Fibroblast of villous mesenchyme (primary cell): Measurements from ENCODE around the gene CA12. TPM values are rescaled to one million over a fixed set of nuclear protein-coding genes. Genes with fewer than 3 reads are reported as not detected.
A peak's percentile ranks its signal among the peaks of the same experiment; 100 is the strongest.

ENCODE experiments used
- DNase-seq: peaks from one replicate; pipeline ENCODE4 v3.0.0-alpha.2; 2010; ENCODE audit warnings: low read depth
- H3K4me3 ChIP-seq: 2 replicates; pipeline ENCODE4 v1.5.1; 2011; ENCODE audit warnings: low read depth, mild to moderate bottlenecking, low read length
- CTCF ChIP-seq: IDR thresholded peaks from 2 replicates; pipeline ENCODE4 v1.5.1; 2012; ENCODE audit warnings: low read depth, mild to moderate bottlenecking, low read length; ENCODE audit not compliant: insufficient read depth
- total RNA-seq: library from RNA; depleted of rRNA; stranded (reverse); fragments of >200 nt; gene quantifications from 2 replicates; pipeline ENCODE4 v1.2.3, GENCODE V29; 2012

Gene CA12
- total RNA-seq, 1 donor: 15.1 TPM

GRCh38 chr15:63371297-63371918, 10.2 kb downstream of the CA12 start:
- DNase-seq: peak; percentile 62
- H3K4me3 ChIP-seq: no peak overlapping the region
- TF ChIP-seq CTCF: no peak

GRCh38 chr15:63370764-63371163, 10.9 kb downstream of the CA12 start:
- no peak for DNase-seq

GRCh38 chr15:63369781-63370180, 11.9 kb downstream of the CA12 start:
- TF ChIP-seq CTCF: no peak
- DNase-seq: no peak
- H3K4me3 ChIP-seq: no peak overlapping the region

More at GRCh38 chr15:63370764-63371163, 10.9 kb downstream of the CA12 start:
- no peak overlapping the region for H3K4me3 ChIP-seq
- TF ChIP-seq CTCF: no peak

- TF ChIP-seq CTCF: no peak
- no peak for DNase-seq
- H3K4me3 ChIP-seq: no peak overlapping the region
Measured at GRCh38 chr15:63369296-63369695, 12.3 kb downstream of the CA12 start.

- H3K4me3 ChIP-seq: no peak overlapping the region
- DNase-seq: no peak
- no peak for TF ChIP-seq CTCF
Measured at GRCh38 chr15:63368503-63368902, 13.1 kb downstream of the CA12 start.

GRCh38 chr15:63367900-63368299, 13.7 kb downstream of the CA12 start:
- no peak for DNase-seq
- no peak overlapping the region for H3K4me3 ChIP-seq
- no peak for TF ChIP-seq CTCF

GRCh38 chr15:63367390-63367789, 14.3 kb downstream of the CA12 start:
- H3K4me3 ChIP-seq: no peak overlapping the region
- no peak for TF ChIP-seq CTCF
- DNase-seq: no peak
